MM.1S (cell line): ENCODE measurements around the gene TAOK2.

ENCODE experiments used
- DNase-seq: peaks from one replicate; pipeline ENCODE4 v3.0.0-alpha.2; 2015
- H2AFZ ChIP-seq: fragments of 300-600 bp; sonication (generic); 2 replicates; pipeline ENCODE4 v1.6.0; 2016; ENCODE audit warnings: antibody characterized with exemption, low read length
- H3F3A ChIP-seq: fragments of 300-600 bp; sonication (generic); 2 replicates; pipeline ENCODE4 v1.6.1; 2016; ENCODE audit warnings: mild to moderate bottlenecking, antibody characterized with exemption, low read length, moderate library complexity, mixed read lengths; ENCODE audit not compliant: insufficient read depth
- H3K27ac ChIP-seq: fragments of 300-600 bp; sonication (generic); 2 replicates; pipeline ENCODE4 v1.5.1; 2016; ENCODE audit warnings: mild to moderate bottlenecking, low read length
- H3K27me3 ChIP-seq: fragments of 300-600 bp; sonication (generic); replicated peaks from 2 replicates; pipeline ENCODE4 v1.6.0; 2016; ENCODE audit warnings: low read length; ENCODE audit not compliant: insufficient read depth
- H3K36me3 ChIP-seq: fragments of 300-600 bp; sonication (generic); replicated peaks from 2 replicates; pipeline ENCODE4 v1.6.1; 2016; ENCODE audit warnings: mild to moderate bottlenecking, low read length, mixed read lengths; ENCODE audit not compliant: insufficient read depth
- H3K4me1 ChIP-seq: fragments of 300-600 bp; sonication (generic); 2 replicates; pipeline ENCODE4 v1.6.1; 2016; ENCODE audit warnings: low read length, mixed read lengths
- H3K4me2 ChIP-seq: fragments of 300-600 bp; sonication (generic); 2 replicates; pipeline ENCODE4 v1.6.0; 2016; ENCODE audit warnings: low read depth, low read length
- H3K4me3 ChIP-seq: fragments of 300-600 bp; sonication (generic); 2 replicates; pipeline ENCODE4 v1.5.1; 2016; ENCODE audit warnings: low read length, mixed read lengths
- H3K79me2 ChIP-seq: fragments of 300-600 bp; sonication (generic); 2 replicates; pipeline ENCODE4 v1.6.1; 2016; ENCODE audit warnings: mixed run types, low read length, mixed read lengths
- H3K9ac ChIP-seq: fragments of 300-600 bp; sonication (generic); 2 replicates; pipeline ENCODE4 v1.6.1; 2016; ENCODE audit warnings: low read length, mixed read lengths
- H3K9me2 ChIP-seq: fragments of 300-600 bp; sonication (generic); replicated peaks from 2 replicates; pipeline ENCODE4 v1.6.1; 2016; ENCODE audit warnings: mild to moderate bottlenecking, low read length, mixed read lengths; ENCODE audit not compliant: insufficient read depth
- H3K9me3 ChIP-seq: fragments of 300-600 bp; sonication (generic); replicated peaks from 2 replicates; pipeline ENCODE4 v1.6.1; 2016; ENCODE audit warnings: mild to moderate bottlenecking, low read length, mixed read lengths; ENCODE audit not compliant: insufficient read depth
- H4K20me1 ChIP-seq: fragments of 300-600 bp; sonication (generic); 2 replicates; pipeline ENCODE4 v1.6.1; 2016; ENCODE audit warnings: mild to moderate bottlenecking, low read length, moderate library complexity, mixed read lengths; ENCODE audit not compliant: insufficient read depth
- EZH2 ChIP-seq: fragments of 300-600 bp; sonication (generic); optimal IDR thresholded peaks from 2 replicates; pipeline ENCODE3; 2017; ENCODE audit warnings: low read depth, mild to moderate bottlenecking, antibody characterized with exemption, low read length, mixed read lengths
- EZH2phosphoT487 ChIP-seq: fragments of 300-600 bp; sonication (generic); IDR thresholded peaks from 2 replicates; pipeline ENCODE4 v1.6.1; 2018; ENCODE audit warnings: antibody characterized with exemption, low read length
- TF ChIP-seq, protein P1 (sequence below): fragments of 300-600 bp; sonication (generic); IDR thresholded peaks from 2 replicates; pipeline ENCODE4 v1.5.1; 2016; ENCODE audit warnings: antibody characterized with exemption, low read length, mixed read lengths

The TAOK2 gene

DNA sequence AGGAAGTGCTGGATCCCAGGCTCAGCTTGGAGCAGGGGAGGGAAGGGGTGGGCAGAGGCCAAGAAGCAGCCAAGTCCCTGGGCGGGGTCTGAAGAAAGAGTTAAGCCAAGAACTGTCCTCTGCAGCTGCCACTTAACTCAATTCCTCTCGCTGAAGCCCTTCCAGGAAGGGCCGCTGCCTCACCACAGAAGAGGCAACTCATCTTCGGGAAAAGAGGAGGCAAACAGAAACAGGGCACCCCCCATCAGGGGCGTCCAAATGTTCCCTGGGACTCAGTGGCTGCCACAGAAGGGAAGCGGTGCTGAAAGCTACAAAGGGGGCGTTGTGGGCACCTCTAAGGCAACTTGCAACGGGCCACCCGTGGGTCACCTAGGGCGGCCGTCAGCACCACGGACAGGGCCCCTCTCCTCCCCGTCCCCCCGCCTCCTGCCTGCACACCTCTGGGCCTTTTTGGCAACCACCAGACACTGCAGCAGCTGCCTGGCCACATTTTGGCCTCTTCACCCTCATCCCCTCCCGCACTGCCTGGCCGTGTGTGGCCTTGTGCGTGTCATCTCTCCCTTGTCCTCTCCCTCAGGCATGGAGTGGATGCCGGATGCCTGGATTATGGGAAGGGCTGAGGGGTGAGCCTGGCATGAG lies 54.9 kb downstream of the TAOK2 start:
- TF ChIP-seq EZH2phosphoT487 (no peak), EZH2 (no peak)
- TF ChIP-seq, protein P1, sequence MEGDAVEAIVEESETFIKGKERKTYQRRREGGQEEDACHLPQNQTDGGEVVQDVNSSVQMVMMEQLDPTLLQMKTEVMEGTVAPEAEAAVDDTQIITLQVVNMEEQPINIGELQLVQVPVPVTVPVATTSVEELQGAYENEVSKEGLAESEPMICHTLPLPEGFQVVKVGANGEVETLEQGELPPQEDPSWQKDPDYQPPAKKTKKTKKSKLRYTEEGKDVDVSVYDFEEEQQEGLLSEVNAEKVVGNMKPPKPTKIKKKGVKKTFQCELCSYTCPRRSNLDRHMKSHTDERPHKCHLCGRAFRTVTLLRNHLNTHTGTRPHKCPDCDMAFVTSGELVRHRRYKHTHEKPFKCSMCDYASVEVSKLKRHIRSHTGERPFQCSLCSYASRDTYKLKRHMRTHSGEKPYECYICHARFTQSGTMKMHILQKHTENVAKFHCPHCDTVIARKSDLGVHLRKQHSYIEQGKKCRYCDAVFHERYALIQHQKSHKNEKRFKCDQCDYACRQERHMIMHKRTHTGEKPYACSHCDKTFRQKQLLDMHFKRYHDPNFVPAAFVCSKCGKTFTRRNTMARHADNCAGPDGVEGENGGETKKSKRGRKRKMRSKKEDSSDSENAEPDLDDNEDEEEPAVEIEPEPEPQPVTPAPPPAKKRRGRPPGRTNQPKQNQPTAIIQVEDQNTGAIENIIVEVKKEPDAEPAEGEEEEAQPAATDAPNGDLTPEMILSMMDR = no peak
- Histone ChIP-seq H3F3A (no peaks in the 10 kb centered on the region), H3K36me3 (no peaks in the 10 kb centered on the region), H3K27me3 (peaks cover 91% of the 10 kb centered on the region), H3K27ac (no peak overlapping the region), H2AFZ (no peak overlapping the region), H3K4me1 (no peaks in the 10 kb centered on the region), H3K9me3 (no peaks in the 10 kb centered on the region), H3K4me3 (no peak overlapping the region), H3K9ac (no peak overlapping the region), H3K4me2 (no peak overlapping the region), H3K79me2 (no peaks in the 10 kb centered on the region), H4K20me1 (no peaks in the 10 kb centered on the region), H3K9me2 (no peaks in the 10 kb centered on the region)
- DNase-seq = peak; percentile 30

DNA sequence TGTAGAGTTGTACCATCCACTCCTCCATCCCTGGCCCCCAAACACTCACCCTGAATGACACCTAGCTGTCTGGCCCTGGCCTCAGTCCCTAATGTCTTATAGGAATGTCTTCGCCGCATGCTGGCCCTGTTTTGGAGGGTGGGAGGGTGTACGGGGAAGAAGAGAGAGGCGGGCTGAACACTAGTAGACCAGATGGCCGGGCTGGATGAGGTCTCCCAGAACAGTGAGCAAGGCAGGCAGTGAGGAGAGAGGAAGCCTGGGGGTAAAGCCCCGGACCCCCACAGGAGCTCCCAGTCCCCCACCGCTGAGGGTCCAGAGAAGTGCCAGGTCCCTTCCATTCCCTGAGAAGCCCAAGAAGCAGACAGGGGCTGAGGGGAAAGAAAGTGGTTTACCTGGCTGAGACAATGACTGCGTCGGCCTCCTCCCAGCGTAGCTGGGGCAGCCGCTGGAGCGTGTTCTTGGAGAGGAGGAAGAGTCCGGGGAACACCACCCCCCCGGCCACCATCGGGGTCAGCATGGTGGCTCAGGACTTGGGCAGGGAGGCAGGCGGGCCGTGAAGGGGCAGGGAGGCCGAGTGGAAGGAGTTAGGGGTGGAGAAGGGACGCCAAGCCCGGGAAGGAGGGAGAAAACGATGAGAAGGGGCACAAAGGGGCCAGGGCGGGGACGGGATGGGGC lies 56.5 kb downstream of the TAOK2 start:
- TF ChIP-seq, protein P1 = no peak
- peak; percentile 35 for TF ChIP-seq EZH2
- no peak overlapping the region for H3K4me3 ChIP-seq
- no peaks in the 10 kb centered on the region for H3K9me3 ChIP-seq
- no peak overlapping the region for H2AFZ ChIP-seq
- no peak overlapping the region for H3K9ac ChIP-seq
- no peak for DNase-seq
- H3K9me2 ChIP-seq = no peaks in the 10 kb centered on the region
- H3K36me3 ChIP-seq = no peaks in the 10 kb centered on the region
- no peaks in the 10 kb centered on the region for H4K20me1 ChIP-seq
- peaks cover 75% of the 10 kb centered on the region for H3K27me3 ChIP-seq
- H3K4me1 ChIP-seq = no peaks in the 10 kb centered on the region
- no peaks in the 10 kb centered on the region for H3K79me2 ChIP-seq
- no peak overlapping the region for H3K27ac ChIP-seq
- H3K4me2 ChIP-seq = no peak overlapping the region
- H3F3A ChIP-seq = no peaks in the 10 kb centered on the region

DNA sequence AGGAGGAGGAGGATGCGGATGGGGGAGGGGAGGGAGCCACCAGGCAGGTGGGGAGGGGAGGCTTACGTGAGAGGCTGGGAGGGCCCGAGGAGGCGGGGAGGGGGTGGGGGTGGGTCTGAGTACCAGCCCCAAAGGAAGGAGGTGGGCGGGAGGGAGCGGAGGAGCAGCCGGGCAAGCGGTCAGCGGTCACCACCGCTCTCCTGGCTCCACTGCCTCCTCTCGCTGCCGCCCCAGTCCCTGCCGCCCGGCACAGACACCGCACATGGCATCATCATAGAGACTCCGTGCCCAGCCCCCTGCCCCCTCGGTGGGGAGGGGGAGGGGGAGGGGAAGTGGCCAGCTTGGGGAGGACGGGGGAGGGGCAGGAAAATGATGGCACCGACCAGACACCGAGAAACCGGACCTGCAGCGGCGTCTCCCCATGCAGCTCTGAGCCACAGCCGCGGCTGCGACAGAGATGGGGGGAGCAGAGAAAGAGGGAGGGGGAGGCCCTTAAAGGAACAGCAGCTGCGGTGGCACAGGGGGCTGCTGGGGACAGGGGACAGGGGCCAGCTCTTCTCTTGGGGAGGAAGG lies 57.3 kb downstream of the TAOK2 start, which contains the start of gene TLCD3B:
Gene TLCD3B (minus strand): TSS at position 431 of the 573 bp plus-strand sequence. CDS start 744 bp downstream, outside the sequence.
- H3K4me1 ChIP-seq = no peaks in the 10 kb centered on the region
- H3K9me2 ChIP-seq = no peaks in the 10 kb centered on the region
- H3K9me3 ChIP-seq = no peaks in the 10 kb centered on the region
- DNase-seq = no peak
- H4K20me1 ChIP-seq = no peaks in the 10 kb centered on the region
- no peaks in the 10 kb centered on the region for H3F3A ChIP-seq
- no peaks in the 10 kb centered on the region for H3K36me3 ChIP-seq
- no peak within 1 kb of the TSS for H2AFZ ChIP-seq
- H3K4me2 ChIP-seq = no peak within 1 kb of the TSS
- TF ChIP-seq EZH2phosphoT487 (no peak), EZH2 (no peak)
- TF ChIP-seq, protein P1 = no peak
- H3K4me3 ChIP-seq = no peak within 1 kb of the TSS
- no peaks in the 10 kb centered on the region for H3K79me2 ChIP-seq
- H3K27me3 ChIP-seq = peaks cover 67% of the 10 kb centered on the region
- H3K9ac ChIP-seq = no peak within 1 kb of the TSS
- no peak within 1 kb of the TSS for H3K27ac ChIP-seq
